Skeletal muscle cell (primary cell): ENCODE data around the gene EEF1A2.

Source experiments
- DNase-seq: peaks from one replicate; pipeline ENCODE4 v3.0.0-alpha.2; 2010; ENCODE audit warnings: low read depth
- H3K4me3 ChIP-seq: 2 replicates; pipeline ENCODE4 v1.5.1; 2011; ENCODE audit warnings: low read depth, mild to moderate bottlenecking, control low read depth, low read length, moderate library complexity

EEF1A2 gene

GRCh38 chr20:63538204-63539091, 39.6 kb upstream of the EEF1A2 start:
- DNase-seq: no peak
- peak overlapping the region; percentile 26 for H3K4me3 ChIP-seq

DNA sequence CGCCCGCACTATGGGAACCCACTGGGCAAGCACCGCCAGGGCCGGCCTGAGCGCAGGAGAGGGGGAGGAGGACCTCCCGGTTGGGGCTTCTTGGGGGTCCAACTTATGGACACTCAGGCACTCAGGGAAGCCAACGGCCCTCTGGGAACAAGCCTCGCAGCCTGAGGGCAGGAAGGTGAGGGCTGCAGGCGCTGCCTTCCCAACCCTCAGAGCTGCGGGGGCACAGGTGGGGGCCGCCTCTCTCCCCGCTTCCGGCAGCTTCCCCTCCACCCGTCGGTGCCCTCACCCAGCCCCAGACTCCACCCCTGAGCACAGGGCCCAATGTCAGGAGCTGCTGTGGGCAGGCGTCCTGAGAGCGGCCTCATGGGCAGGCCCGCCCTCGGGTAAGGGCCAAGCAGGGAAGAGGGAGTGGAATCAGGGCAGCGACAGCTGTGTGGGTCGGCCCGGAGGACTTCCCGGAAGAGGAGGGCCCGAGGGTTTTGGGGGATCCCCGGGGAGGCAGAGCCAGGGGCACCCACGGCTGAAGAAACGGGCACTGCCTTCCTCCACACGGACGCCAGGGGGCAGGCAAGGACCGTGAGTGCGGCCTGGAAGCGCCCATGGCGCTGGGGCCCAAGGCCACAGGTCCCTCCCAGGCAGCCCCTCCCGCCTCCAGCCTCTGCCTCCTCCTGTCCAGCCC, 38.8 kb upstream of the EEF1A2 start:
- H3K4me3 ChIP-seq: peak overlapping the region; percentile 26
- peak; percentile 58 for DNase-seq

- no peak for DNase-seq
Measured at GRCh38 chr20:63536997-63537524, 38.2 kb upstream of the EEF1A2 start, which contains the start of gene PTK6. Gene PTK6, minus strand, starts transcription at chr20:63537376. Its CDS starts 62 bp downstream, at chr20:63537314.

GRCh38 chr20:63536241-63536977, 37.5 kb upstream of the EEF1A2 start:
- H3K4me3 ChIP-seq: no peak overlapping the region
- DNase-seq: peak; percentile 37

More at GRCh38 chr20:63536997-63537524, 38.2 kb upstream of the EEF1A2 start, which contains the start of gene PTK6:
- peak within 1 kb of the TSS; percentile 26 for H3K4me3 ChIP-seq

GRCh38 chr20:63534831-63535651, 36.2 kb upstream of the EEF1A2 start:
- H3K4me3 ChIP-seq: no peak overlapping the region
- no peak for DNase-seq

DNA sequence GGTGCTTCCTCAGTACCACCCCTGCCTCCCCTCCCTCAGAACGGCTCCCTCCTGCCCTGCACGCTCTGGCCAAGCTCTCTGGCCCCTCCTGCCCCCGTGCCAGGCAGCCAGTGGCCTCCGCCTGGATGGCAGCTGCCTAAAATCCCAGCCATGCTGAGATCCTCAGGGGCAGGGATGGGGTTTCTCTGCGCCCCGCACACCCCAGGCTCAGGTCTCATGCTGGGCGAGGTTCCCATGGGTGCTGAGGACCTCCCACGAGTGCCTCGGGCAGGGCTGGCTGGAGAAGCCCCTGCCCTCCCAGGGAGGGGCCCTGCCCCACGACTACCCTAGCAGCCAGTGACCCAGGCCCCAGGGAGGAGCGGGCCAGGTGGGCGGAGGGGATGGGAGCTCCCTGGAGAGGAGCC, 35.5 kb upstream of the EEF1A2 start:
- H3K4me3 ChIP-seq: no peak overlapping the region
- no peak for DNase-seq

- no peak for DNase-seq
- H3K4me3 ChIP-seq: no peak overlapping the region
Measured at GRCh38 chr20:63533871-63534393, 35.0 kb upstream of the EEF1A2 start.

- H3K4me3 ChIP-seq: no peak overlapping the region
- no peak for DNase-seq
Measured at GRCh38 chr20:63533388-63533787, 34.5 kb upstream of the EEF1A2 start.

DNA sequence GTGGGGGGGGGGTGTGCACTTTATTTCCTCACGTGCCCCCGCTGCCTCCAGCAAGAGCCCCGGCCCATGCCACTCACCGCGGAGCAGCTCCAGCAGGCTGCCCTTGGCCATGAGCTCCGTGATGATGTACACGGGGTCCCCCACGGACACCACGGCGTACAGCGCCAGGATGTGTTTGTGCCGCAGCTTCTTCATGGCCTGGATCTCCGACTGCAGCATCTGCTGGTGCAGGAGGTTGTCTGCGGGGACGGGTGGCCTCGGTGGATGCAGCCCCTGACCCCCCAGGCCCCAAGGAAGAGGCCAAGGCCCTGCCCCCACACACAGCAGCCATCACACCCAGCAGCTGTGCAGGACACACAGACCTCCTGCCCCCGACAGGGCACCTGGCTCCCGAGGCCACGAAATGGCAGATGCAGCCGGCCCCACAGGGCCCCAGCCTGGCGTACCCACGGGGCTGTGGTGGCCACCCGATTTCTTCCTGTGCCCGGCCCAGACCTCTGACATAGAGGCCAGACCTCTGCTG, 33.6 kb upstream of the EEF1A2 start:
- no peak for DNase-seq
- H3K4me3 ChIP-seq: no peak overlapping the region

DNA sequence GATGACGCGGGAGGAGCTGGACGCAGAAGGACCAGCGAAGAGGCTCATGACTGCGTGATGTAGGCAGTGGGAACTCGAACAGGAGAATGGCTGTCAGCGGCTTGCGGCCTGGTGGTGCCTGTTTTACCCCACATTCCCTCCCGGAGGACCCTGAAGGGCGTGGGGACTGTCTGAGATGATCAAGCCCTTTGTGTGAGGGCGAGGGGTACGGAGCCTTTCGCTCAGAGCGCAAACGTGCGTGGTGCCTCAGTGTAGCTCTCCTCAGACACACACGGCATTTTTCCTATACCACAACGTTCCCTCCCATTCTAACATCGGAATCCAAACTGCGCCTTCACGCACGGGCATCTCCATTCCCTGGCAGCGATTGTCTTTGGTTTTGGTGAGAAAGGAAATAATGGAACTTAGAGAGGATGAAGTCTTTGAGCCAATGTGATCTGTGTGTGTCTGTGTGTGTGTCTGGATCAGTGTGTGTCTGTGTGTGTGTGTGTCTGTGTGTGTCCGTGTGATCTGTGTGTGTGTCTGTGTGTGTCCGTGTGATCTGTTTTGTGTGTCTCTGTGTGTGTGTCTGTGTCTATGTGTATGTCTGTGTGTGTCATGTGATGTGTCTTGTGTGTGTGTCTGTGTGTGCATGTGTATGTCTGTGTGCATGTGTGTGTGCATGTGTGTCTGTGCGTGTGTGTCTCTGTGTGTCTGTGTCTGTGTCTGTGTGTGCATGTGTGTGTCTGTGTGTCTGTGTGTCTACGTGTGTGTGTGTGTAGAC, 33.0 kb upstream of the EEF1A2 start:
- H3K4me3 ChIP-seq: no peak overlapping the region
- no peak for DNase-seq

- no peak for DNase-seq
- no peak overlapping the region for H3K4me3 ChIP-seq
Measured at GRCh38 chr20:63530788-63531160, 31.9 kb upstream of the EEF1A2 start.

GRCh38 chr20:63529861-63530787, 31.2 kb upstream of the EEF1A2 start:
- no peak for DNase-seq

DNA sequence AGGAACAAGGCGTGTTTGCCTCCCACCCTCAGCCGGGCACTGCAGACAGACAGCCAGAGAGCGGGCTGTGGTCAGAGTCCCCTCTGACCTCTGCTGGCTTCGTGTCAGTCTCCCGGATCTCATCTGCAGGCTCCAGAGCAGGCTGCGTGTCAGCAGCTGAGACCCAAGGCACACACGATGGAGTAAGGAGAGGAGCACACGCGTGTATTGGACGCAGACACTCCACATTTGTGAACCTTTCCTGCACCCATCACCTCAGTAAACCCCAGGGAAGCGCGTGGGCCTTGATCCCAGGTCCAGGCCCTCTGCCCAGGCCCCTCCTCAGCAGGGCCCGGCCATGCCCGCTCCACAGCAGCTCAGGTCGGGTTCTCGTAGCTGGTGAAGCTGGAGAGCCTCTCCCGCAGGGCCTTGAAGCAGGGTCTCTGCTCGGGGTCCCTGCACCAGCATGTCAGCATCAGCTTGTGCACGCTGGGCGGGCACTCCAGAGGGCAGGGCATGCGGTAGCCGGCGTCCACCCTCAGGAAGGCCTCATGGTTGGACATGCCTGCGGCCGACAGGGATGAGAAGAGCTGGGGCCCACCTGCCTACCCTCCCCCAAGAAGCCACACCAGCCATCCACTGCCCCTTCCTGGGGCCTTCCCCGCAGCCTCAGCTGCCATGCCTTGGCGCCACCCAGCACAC, 30.4 kb upstream of the EEF1A2 start:
- DNase-seq: no peak
- H3K4me3 ChIP-seq: no peak overlapping the region

More at GRCh38 chr20:63529861-63530787, 31.2 kb upstream of the EEF1A2 start:
- H3K4me3 ChIP-seq: no peak overlapping the region

DNA sequence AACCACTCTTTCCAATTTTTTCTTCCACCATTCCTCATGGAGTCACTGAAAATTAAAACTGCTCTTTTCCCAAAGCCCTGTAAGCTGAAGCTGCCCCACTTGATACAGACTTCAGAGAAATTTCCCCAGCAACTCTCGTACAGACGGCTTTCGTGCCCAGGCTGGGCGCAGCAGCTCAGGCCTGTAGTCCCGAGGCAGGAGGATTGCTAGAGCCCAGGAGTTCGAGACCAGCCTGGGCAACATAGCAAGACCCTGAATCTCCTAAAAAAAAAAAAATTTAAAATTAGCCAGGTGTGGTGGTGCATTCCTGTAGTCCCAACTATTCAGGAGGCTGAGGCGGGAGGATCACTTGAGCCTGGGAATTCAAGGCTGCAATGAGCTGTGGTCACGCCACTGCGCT, 28.3 kb upstream of the EEF1A2 start:
- no peak overlapping the region for H3K4me3 ChIP-seq
- DNase-seq: no peak

DNA sequence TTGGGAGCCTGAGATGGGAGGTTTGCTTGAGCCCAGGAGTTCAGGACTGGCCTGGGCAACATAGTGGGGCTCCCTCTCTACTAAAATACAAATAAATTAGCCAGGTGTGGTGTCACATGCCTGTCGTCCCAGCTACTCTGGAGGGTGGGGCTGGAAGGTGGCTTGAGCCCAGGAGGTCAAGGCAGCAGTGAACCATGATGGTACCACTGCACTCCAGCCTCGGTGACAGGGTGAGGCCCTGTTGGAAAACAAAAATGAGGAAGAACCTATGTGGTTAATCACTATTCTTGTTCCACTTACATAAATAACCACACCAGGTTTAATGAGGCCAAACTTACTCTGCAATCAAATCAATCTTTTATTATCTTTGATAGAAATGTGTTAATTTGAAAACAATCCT, 27.1 kb upstream of the EEF1A2 start:
- DNase-seq: no peak
- H3K4me3 ChIP-seq: no peak overlapping the region

- H3K4me3 ChIP-seq: no peak overlapping the region
- no peak for DNase-seq
Measured at GRCh38 chr20:63525185-63525584, 26.3 kb upstream of the EEF1A2 start.
